ENCODE measurements around the gene UPK3A. TPM values are rescaled to one million over a fixed set of nuclear protein-coding genes. Genes with fewer than 3 reads are reported as not detected.
A peak's percentile ranks its signal among the peaks of the same experiment; 100 is the strongest.

Gene UPK3A
- total RNA-seq, 1 experiment from 2014 or later = not detected

GRCh38 chr22:45239681-45240051 is 45.1 kb upstream of the UPK3A start:
- TF ChIP-seq REST (IDR thresholded peaks at IDR 0.05; ENCODE audit: insufficient read depth in 1 of 2, low read depth in 2 of 2, low read length in 1 of 2) (no peak), TCF7L2 (IDR thresholded peaks at IDR 0.05; ENCODE audit: low read depth, low read length) (no peak), SIN3A (IDR thresholded peaks at IDR 0.05; ENCODE audit: borderline replicate concordance, insufficient read depth, low read depth, low read length) (no peak)
- BruUV-seq (replicated peaks) = no TSS peak
- intact Hi-C loops (cut with micrococcal nuclease; ENCODE audit: unreplicated experiment) = no loop called here
- ChIA-PET POLR2A (no interaction called here), CTCF (no interaction called here)
- no peaks in the 10 kb centered on the region for H3K9me3 ChIP-seq (ENCODE audit: control insufficient read depth, insufficient read depth, low read depth, low read length)
- no peak for ATAC-seq
- in situ Hi-C loops (cut with HindIII; ENCODE audit: low pct_unique_long_range_greater_than_20kb, low sequenced_read_pairs) = no loop called here
- DNase-seq (ENCODE audit: low read depth, low spot score) = no peak
- H3K4me3 ChIP-seq (ENCODE audit: low read depth in 2 of 2, low read length in 2 of 2) = peak overlapping the region; percentile 59 to 60
- H3K36me3 ChIP-seq (ENCODE audit: control insufficient read depth, insufficient read depth, low read length) = no peaks in the 10 kb centered on the region; the same call in 1 of the 2 replicates
- H3K27me3 ChIP-seq (ENCODE audit: control insufficient read depth, insufficient read depth, low read length) = no peaks in the 10 kb centered on the region
- H3K4me1 ChIP-seq (ENCODE audit: control insufficient read depth, insufficient read depth, low read length) = peaks cover 3% of the 10 kb centered on the region; the same call in 1 of the 2 replicates
- H3K27ac ChIP-seq (ENCODE audit: low read length) = no peak overlapping the region

DNA sequence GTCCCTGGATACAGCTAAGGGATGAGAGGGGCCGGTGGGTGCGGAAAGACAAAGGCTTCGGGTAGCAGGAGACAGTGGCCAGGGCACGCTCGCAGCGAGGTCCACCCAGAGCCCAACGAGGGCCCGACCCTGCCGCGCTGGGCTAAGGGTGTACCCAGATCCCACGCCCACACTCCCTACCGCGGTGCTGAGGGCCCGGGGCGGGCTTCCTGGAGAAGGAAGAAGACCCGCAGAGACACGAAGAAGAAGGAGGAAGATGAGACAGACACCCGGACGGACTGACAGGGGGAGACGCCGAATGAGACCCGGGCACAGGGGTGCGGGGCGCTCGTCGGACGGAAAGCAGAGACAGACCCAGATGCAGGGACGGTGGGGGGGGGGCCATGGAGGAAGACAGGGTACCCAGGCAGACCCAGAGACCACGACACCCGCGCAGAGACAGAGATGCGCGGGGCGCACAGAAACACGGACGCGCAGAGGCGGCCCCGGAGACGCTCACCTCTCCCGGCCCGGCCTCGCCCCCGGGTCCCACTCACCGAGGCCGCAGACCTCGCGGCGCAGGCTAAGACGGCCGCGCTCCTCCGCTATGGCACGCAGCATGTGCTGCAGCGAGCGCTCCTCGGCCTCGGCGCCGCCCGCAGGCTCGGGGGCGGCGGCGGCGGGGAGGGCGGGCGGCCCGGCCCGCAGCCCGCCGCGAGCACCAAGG is 44.5 kb upstream of the UPK3A start:
- no TSS peak for BruUV-seq (replicated peaks)
- in situ Hi-C loops (cut with HindIII; ENCODE audit: low pct_unique_long_range_greater_than_20kb, low sequenced_read_pairs) = no loop called here
- no peak overlapping the region; the same call in 1 of the 2 replicates for H3K27ac ChIP-seq (ENCODE audit: low read length)

More for the DNA sequence above, 44.5 kb upstream of the UPK3A start:
- no peaks in the 10 kb centered on the region for H3K27me3 ChIP-seq (ENCODE audit: control insufficient read depth, insufficient read depth, low read length)
- TF ChIP-seq REST (IDR thresholded peaks at IDR 0.05; ENCODE audit: insufficient read depth in 1 of 2, low read depth in 2 of 2, low read length in 1 of 2) (no peak), CTCF (IDR thresholded peaks at IDR 0.05) (no peak), TCF7L2 (IDR thresholded peaks at IDR 0.05; ENCODE audit: low read depth, low read length) (no peak), POLR2AphosphoS5 (IDR thresholded peaks at IDR 0.05; ENCODE audit: low read depth, low read length) (no peak), SIN3A (IDR thresholded peaks at IDR 0.05; ENCODE audit: borderline replicate concordance, insufficient read depth, low read depth, low read length) (no peak)
- POLR2A ChIA-PET = no interaction called here
- no peak for DNase-seq (ENCODE audit: low read depth, low spot score)
- CTCF ChIA-PET = no interaction called here
- peaks cover 3% of the 10 kb centered on the region; the same call in 1 of the 2 replicates for H3K4me1 ChIP-seq (ENCODE audit: control insufficient read depth, insufficient read depth, low read length)
- intact Hi-C loops (cut with micrococcal nuclease; ENCODE audit: unreplicated experiment) = no loop called here
- H3K4me3 ChIP-seq (ENCODE audit: low read depth in 2 of 2, low read length in 2 of 2) = peak overlapping the region; percentile 59 to 60
- H3K36me3 ChIP-seq (ENCODE audit: control insufficient read depth, insufficient read depth, low read length) = no peaks in the 10 kb centered on the region; the same call in 1 of the 2 replicates
- no peaks in the 10 kb centered on the region for H3K9me3 ChIP-seq (ENCODE audit: control insufficient read depth, insufficient read depth, low read depth, low read length)
- peak; percentile 69 for ATAC-seq
